Left lung (tissue), 10 donors: ENCODE results near the gene LRMDA. TPM values are rescaled to one million over a fixed set of nuclear protein-coding genes. Genes with fewer than 3 reads are reported as not detected.
A peak's percentile ranks its signal among the peaks of the same experiment; 100 is the strongest.

Experiments used
- ATAC-seq: fragments of 200-7000 bp; cut with Tn5 transposase; one replicate; pipeline ENCODE4 v1.9.1; 2020; ENCODE audit warnings: moderate library complexity
- DNase-seq, 4 donors: peaks; one replicate each; pipeline ENCODE4 v3.0.0-alpha.2; 2013 to 2020
- H3K27ac ChIP-seq, 2 donors: fragments of 200-600 bp; sonication (generic) in 1 of 2; one replicate each; pipeline versions ENCODE4 v1.5.0 to v1.8.0; 2020 to 2021
- H3K27me3 ChIP-seq, 2 donors: fragments of 200-600 bp; sonication (generic) in 1 of 2; one replicate each; pipeline versions ENCODE4 v1.5.0 to v1.8.0; 2020 to 2021
- H3K36me3 ChIP-seq, 2 donors: fragments of 200-600 bp; sonication (generic) in 1 of 2; one replicate each; pipeline versions ENCODE4 v1.5.0 to v1.8.0; 2020 to 2021
- H3K4me1 ChIP-seq, 2 donors: fragments of 200-600 bp; one replicate each; pipeline ENCODE4 v1.8.0; 2021
- H3K4me3 ChIP-seq, 2 donors: fragments of 200-600 bp; sonication (generic) in 1 of 2; one replicate each; pipeline versions ENCODE4 v1.5.0 to v1.8.0; 2020 to 2021; ENCODE audit warnings: mild to moderate bottlenecking in 1 of 2
- H3K9me3 ChIP-seq, 2 donors: fragments of 200-600 bp; sonication (generic) in 1 of 2; one replicate each; pipeline versions ENCODE4 v1.5.0 to v1.8.0; 2020 to 2021
- CTCF ChIP-seq, 2 donors: fragments of 200-600 bp; sonication (generic) in 1 of 2; IDR thresholded peaks; one replicate each; pipeline versions ENCODE4 v1.5.0 to v1.8.0; 2021; ENCODE audit warnings: antibody characterized with exemption in 2 of 2
- intact Hi-C, 2 donors: fragments of 100-400 bp; cut with DNase I; formaldehyde crosslinking; loops; one replicate each; pipeline versions ENCODE4 v1.11.2 to v1.14.2; 2022
- polyA plus RNA-seq, 6 donors: library from polyadenylated mRNA; unstranded; fragments of 120-200 nt; gene quantifications; one replicate each; pipeline ENCODE4 v1.2.1, GENCODE V29; 2013; ENCODE audit not compliant: insufficient read length in 6 of 6
- total RNA-seq, 2 donors: library from RNA; stranded (reverse); fragmentation: NEBNext Ultra II Directional; extraction: Animal tissue kit (Norgen Biotek cat#: 25700); gene quantifications; one replicate each; pipeline ENCODE4 v1.2.1, GENCODE V29; 2021
- donor health status: DM: no; HTN: yes; CAD: no.
- donor health status: DM: no; HTN: no; CAD: no.

LRMDA gene
- total and polyA plus RNA-seq, 8 donors: 13.9 to 23.6 (median 18.7) TPM

GRCh38 chr10:76129213-76129612 is 697.8 kb downstream of the LRMDA start:
- Histone ChIP-seq H3K9me3 (no peaks in the 10 kb centered on the region), H3K27ac (no peak overlapping the region), H3K36me3 (no peaks in the 10 kb centered on the region), H3K4me3 (no peak overlapping the region), H3K27me3 (no peaks in the 10 kb centered on the region), H3K4me1 (peaks cover 0 to 15% of the 10 kb centered on the region in 2 donors)
- no peak for TF ChIP-seq CTCF (IDR thresholded peaks at IDR 0.05)
- no peak for DNase-seq
- intact Hi-C loops: no loop called here
- no peak for ATAC-seq

GRCh38 chr10:76130892-76131291 is 699.5 kb downstream of the LRMDA start:
- H3K27ac ChIP-seq: no peak overlapping the region
- H3K4me1 ChIP-seq: peaks cover 0 to 15% of the 10 kb centered on the region in 2 donors
- no peak for ATAC-seq
- no peaks in the 10 kb centered on the region for H3K36me3 ChIP-seq
- DNase-seq: no peak
- no peak overlapping the region for H3K4me3 ChIP-seq
- no peaks in the 10 kb centered on the region for H3K27me3 ChIP-seq
- intact Hi-C loops: no loop called here
- TF ChIP-seq CTCF (IDR thresholded peaks at IDR 0.05): no peak
- no peaks in the 10 kb centered on the region for H3K9me3 ChIP-seq

GRCh38 chr10:76133597-76134255 is 702.3 kb downstream of the LRMDA start:
- TF ChIP-seq CTCF (IDR thresholded peaks at IDR 0.05): no peak
- ATAC-seq (no peak), DNase-seq (peak in 1 of 4 donors; percentile 43)
- intact Hi-C loops: no loop called here
- Histone ChIP-seq H3K36me3 (no peaks in the 10 kb centered on the region), H3K27ac (no peak overlapping the region), H3K27me3 (no peaks in the 10 kb centered on the region), H3K4me3 (no peak overlapping the region), H3K4me1 (no peaks in the 10 kb centered on the region), H3K9me3 (no peaks in the 10 kb centered on the region)

- H3K4me1 ChIP-seq: no peaks in the 10 kb centered on the region
- DNase-seq (no peak), ATAC-seq (no peak)
- H3K9me3 ChIP-seq: no peaks in the 10 kb centered on the region
- intact Hi-C loops: no loop called here
- H3K27ac ChIP-seq: no peak overlapping the region
- no peaks in the 10 kb centered on the region for H3K36me3 ChIP-seq
- no peak for TF ChIP-seq CTCF (IDR thresholded peaks at IDR 0.05)
- no peaks in the 10 kb centered on the region for H3K27me3 ChIP-seq
- H3K4me3 ChIP-seq: no peak overlapping the region
Measured at GRCh38 chr10:76136961-76137360, 705.5 kb downstream of the LRMDA start.

- no peak for TF ChIP-seq CTCF (IDR thresholded peaks at IDR 0.05)
- no peaks in the 10 kb centered on the region for H3K9me3 ChIP-seq
- no peak overlapping the region for H3K27ac ChIP-seq
- ATAC-seq (no peak), DNase-seq (no peak)
- H3K36me3 ChIP-seq: no peaks in the 10 kb centered on the region
- H3K4me3 ChIP-seq: no peak overlapping the region
- H3K27me3 ChIP-seq: no peaks in the 10 kb centered on the region
- no peaks in the 10 kb centered on the region for H3K4me1 ChIP-seq
- intact Hi-C loops: no loop called here
Measured at GRCh38 chr10:76138286-76138685, 706.9 kb downstream of the LRMDA start.
